NCI-H2107 treated with DMSO at 0.1 percent for 48 hours (cell line): ENCODE measurements around the gene OXER1.

Source experiments
- DNase-seq: peaks from one replicate; lab custom pipeline; 2025; ENCODE audit not compliant: unreplicated experiment; lab: John Stamatoyannopoulos, UW

Gene OXER1

GRCh38 chr2:42794271-42795046, 30.5 kb upstream of the OXER1 start:
- no peak for DNase-seq

GRCh38 chr2:42793334-42794270, 29.7 kb upstream of the OXER1 start:
- no peak for DNase-seq

DNA sequence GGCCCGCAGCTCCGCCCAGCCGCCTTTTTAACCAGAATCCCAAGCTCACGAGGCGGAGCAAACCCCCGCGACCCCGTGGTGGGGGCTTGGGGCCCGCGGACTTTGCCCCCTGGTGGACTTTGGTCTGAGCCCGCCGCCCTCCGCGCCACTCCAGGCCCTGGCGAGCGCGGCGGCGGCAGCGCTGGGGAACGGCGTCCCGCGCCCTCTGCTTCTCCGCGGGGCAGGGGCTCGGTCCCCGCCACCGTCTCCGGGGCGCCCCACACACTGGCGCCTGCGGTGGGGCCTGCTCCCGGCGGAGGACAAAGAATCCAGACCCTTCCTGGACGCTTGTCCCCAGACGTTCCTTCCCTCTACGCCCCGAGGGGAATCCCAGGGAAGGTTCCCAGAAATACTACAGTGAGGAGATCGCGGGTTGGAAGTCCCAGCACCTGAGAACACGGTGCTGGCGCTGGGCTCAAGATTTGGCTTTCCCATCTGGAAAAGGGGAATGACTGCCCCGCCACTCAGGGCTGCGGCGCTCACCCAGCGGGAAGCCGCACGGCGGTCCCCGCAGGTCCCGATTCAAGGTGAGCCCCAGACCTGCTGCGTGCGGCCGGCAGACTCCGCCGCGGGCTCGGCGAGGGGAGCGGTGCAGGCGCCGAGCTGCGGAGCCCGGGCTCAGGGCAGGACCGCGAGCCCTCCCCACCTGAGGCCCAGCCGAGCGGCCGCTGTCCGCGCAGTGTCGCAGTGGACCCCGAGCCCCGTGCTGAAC, 28.8 kb upstream of the OXER1 start, which contains the start of gene HAAO:
TSS of gene HAAO (minus strand) at position 1 of the 751 bp plus-strand sequence. CDS start 47 bp downstream, outside the sequence.
- no peak for DNase-seq

GRCh38 chr2:42792087-42792582, 28.2 kb upstream of the OXER1 start:
- DNase-seq: no peak

GRCh38 chr2:42791606-42792005, 27.7 kb upstream of the OXER1 start:
- DNase-seq: no peak

- DNase-seq: no peak
Measured at GRCh38 chr2:42789751-42790150, 25.8 kb upstream of the OXER1 start.

GRCh38 chr2:42788882-42789281, 24.9 kb upstream of the OXER1 start:
- DNase-seq: no peak

DNA sequence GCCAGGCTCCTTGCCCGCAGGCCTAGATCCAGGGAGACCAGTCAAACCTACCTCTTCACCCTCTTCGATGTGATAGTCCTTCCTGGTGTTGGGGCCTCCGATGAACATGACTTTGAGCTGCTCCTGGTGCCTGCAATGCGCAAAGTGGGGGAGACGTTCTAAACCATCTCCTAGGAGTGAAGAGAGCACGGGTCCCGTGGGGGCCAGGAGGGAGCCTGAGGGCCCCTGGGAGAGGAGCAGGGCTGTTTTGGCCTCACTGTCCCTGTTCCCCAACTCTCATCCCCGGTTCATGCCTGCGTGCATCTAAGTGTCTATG, 24.5 kb upstream of the OXER1 start:
- no peak for DNase-seq

DNA sequence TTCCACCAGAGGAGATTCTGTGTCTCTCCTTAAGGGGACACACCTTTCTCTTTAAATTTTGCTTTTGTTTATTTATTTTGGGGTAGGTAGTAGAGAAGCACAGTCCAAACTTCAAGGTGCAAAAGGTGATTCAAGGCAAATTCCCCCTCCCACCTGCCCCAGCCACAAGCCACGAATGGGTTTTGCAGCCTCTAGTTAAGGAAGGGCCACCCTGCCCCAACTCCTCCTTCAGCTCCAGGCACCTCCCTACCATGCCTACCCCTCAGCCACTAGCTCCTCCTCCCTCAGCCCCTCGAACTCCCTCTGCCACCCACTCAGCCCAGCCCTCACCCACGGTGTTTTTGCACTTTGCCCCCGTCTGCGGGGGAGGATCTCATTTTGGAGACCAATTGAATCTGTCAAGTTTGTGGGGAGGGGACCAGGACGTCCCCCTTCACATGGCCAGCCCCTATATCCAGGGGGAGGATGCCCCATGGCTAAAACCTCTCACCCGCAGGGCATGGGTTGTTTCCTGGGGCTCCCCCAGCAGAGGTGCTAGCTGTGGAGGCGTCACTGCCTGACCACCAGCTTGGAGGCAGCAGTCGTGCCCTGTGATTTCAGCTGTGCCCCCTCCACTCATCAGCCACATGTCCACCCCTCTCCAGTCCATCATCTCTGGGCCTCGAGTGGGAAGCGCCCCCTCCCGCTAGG, 24.0 kb upstream of the OXER1 start:
- no peak for DNase-seq

DNA sequence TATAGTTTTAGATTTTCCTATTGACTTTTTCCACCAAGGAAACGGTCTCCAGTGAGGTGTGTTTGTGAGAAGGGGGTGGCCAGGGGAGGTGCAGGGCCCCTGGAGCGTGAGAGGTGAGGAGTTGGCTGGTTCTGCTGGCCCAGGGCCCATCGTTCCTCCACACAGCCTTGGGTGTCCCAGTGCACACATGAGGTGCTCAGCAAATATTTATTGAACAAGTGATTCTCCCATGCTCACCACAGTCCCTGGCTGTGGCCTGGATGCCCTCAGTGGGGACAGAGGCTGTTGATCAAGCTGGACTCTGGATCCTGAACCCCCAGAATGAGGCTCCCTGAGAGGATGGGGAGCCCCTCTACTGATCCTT, 23.5 kb upstream of the OXER1 start:
- no peak for DNase-seq

DNA sequence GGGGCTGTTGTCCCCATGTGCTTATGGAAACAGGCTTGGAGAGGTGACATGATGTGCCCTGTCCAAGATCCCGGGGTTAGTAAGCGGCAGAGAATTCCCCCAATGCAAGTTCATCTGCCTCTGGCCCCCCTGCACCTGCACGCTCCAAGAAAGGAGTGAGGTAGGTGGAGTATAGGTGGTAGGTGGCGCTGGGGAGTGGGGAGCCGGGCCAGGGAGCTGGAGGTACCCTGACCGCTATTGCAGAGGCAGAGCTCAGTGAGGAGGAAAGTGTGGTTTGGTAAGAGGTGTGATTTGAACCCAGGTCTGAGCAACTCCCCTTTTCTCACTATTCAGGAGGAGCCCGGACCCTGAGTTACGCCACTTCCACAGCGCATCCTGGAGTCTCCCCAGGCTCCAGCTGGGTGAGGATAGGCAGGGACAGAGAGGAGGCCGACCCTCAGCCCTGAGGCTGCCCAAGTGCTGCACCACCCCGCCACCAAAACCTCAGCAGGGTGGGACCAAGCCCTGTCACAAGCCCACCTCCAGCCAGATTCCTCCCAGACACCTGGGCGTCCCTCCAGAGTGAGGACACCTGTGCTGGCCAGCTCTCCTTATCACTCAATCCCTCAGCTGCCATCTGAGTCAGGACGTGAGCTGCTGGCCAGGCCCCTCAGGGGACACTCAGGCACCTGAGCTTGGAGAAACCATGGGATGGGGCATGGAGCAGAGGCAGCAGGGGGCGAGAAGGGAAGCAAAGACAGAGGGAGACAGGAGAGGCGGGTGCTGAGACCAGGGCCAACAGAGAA, 22.8 kb upstream of the OXER1 start:
- no peak for DNase-seq

- DNase-seq: no peak
Measured at GRCh38 chr2:42784204-42784880, 20.4 kb upstream of the OXER1 start.

- DNase-seq: no peak
Measured at GRCh38 chr2:42783511-42783910, 19.6 kb upstream of the OXER1 start.

DNA sequence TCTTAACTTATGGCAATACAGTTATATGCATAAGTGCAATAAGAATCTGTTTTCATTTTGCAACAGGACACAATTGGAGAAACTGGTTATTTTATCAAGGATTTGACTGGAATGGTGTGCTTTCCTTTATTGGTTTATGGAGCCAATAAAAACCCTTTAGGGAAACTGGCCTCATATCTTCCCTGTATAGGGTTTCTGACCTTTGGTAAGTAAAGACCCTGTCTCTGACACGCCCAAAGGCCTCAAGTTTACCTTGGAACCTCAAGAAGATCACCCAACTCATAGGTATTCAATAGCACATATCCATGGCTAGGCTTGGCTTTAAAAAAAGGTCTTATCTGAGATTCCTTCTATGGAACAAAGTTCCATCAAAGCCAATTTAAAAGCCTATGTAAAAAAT, 17.2 kb upstream of the OXER1 start:
- no peak for DNase-seq

DNA sequence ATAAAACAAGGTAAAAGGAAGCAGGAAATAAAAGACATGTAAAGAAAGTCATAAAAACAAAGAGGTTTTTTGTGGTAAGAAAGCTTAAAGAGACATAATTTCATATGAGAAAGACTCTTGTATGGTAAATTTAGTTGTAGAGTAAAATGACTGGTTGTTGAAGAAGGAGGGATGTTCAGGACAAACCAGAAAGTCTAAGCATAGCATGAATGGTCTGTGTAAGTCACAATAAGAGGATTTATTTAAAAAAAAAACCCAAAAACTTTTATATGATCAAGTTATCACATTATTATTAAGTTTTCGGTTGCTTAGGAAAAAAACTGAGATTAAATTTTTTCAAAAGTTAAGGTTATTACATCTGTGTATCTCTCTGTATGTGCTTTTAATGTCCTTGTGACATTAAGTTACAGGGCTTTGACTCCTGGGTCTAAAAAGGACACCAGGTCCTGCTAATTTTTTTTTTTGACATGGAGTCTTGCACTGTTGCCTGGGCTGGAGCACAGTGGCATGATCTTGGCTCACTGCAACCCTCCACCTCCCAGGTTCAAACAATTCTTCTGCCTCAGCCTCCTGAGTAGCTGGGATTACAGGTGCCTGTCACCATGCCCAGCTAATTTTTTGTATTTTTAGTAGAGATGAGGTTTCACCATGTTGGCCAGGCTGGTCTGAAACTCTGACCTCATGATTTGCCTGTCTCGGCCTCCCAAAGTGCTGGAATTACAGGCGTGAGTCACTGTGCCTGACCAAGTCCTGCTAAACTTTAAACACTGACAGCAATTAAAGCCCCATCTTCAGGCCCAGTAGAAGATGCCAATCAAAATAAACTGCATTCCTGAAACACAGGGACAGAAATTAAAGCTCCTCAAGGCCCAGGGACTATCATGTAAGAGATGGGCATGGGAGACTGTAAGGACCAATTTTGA, 14.2 kb upstream of the OXER1 start:
- DNase-seq: no peak

DNA sequence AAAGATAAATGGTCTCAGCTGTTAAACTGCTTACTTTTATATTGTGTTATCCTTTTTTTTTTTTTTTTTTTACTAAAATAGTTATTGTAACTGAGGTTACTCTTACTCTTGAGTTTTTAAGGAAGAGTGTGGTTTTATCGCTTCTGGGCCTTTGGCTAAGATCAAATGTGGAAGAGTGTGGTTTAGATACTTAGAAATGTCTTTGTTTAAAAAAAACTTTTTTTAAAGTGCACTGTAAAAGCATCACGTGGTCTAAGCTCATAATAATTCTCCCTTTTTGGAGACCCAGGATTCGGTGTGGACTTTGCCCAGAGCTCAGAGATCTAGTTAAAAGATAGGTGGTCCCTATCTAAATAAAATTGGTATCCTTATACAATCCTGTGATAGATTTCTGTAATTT, 11.9 kb upstream of the OXER1 start:
- DNase-seq: no peak

GRCh38 chr2:42775186-42775585, 11.3 kb upstream of the OXER1 start:
- DNase-seq: no peak

- DNase-seq: no peak
Measured at GRCh38 chr2:42771546-42772153, 7.7 kb upstream of the OXER1 start.
